NCI-H2196 treated with DMSO at 0.1 percent for 48 hours (cell line): Measurements from ENCODE around the gene LENG9.

ENCODE experiments used
- DNase-seq: peaks from one replicate; lab custom pipeline; 2025; ENCODE audit not compliant: unreplicated experiment; lab: John Stamatoyannopoulos, UW

Gene LENG9

DNA sequence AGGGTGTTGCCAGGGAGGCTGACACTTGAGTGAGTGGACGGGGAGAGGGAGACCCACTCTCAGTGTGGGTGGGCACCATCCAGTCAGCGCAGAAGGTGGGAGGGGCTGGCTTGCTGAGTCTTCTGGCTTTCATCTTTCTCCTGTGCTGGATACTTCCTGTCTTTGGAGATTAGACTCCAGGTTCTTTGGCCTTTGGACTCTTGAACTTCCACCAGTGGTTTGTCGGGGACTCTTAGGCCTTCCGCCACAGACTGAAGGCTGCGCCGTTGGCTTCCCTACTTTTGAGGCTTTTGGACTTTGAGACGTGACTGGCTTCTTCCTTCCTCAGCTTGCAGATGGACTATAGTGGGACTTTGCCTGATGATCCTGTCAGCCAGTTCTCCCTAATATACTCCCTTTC, 18.8 kb downstream of the LENG9 start:
- no peak for DNase-seq

DNA sequence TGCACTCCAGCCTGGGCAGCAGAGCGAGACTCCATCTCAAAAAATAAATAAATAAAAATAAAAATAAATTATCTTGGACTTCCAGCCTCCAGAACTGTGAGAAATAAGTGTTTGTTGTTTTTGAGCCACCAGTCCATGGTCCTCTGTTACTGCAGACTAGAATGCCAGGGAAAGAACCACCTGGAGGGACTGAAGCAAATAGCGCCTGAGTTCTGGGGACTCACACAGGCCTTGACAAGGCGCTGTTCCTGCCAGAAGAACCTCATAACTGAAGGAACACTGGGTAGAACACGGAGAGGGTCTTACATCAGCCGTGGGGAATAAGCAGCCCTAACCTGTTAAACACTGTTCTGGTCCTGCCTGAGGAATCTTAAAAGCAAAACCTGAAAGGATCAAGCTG, 22.9 kb downstream of the LENG9 start:
- no peak for DNase-seq

DNA sequence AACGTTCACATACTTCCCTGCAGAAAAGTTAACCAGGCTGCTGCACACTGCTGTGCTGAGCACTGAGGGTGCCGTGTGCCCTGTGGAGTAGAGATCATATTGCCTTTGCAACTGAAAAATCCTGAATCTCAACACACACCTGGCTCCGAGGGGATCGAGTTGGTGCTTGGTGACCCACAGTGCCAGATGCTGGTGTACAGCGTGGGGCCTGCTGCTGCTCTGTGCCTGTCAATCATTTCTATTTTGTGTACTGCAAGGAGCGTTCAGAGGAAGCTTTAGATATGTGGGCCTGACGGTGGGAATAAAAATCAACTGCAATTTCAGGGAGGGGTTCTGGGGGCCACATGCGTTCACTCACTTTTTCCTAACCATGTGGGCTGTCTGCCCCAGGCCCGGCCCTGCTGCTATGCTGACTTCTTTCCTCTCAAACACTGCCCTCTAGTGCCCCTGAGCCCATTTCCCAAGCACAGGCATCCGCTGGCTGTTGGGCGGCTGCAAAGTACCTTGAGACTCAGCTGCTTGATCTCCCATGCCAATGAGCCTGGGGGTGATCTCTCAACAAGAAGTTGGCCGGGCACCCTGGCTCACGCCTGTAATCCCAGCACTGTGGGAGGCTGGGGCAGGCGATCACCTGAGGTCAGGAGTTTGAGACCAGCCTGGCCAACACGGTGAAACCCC, 24.3 kb downstream of the LENG9 start:
- no peak for DNase-seq

DNA sequence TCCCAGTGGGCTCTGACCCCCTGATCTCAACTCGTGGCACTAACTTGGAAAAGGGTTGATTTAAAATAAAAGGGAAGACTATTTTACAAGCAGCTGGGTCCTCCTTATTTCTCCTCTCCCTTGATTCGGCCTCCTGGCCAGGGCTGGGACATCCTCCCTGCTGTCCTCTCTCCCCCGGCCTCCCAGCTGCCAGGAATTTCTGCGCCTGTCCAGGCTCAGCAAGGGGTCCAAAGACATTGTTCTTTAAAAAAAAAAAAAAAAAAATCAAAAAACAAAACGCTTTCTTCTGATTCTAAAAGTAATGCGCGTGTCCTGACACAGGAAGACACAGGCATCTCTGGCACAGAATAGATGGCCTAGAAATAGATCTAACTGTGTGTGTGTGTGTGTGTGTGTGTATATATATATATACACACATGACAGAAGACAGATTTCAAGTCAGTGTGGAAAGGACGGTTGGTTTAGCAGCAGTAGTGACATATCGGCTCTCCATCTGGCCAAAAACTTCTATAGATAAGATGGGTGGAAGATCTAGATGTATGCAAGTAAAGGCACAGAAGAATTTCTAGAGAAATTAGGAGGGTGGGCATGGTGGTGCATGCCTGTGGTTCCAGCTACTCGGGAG, 26.8 kb downstream of the LENG9 start:
- no peak for DNase-seq

DNA sequence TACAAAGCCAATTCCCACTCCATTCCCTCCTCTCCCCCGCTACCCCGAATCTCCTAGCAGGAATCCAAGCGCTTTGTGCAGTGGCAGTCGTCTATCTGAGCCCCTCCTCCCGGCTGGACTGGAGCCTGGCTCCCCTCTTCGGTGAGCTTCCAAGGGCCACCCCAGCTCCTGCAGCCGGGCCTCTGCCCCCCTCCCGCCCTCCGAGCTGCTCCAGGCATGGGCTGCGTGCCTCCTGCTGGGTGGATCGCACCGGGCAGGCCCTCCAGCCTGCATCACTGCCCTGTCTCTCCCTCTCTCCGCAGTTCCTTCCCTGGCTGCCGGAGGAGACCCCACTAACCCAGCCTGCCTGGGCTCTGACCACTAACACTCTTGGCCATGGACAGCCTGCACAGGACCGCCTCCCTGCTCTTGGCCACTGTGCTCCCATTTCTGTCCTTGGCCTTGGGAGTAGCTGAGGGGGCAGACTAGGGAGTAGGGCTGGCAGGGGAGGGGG, 27.5 kb downstream of the LENG9 start:
- DNase-seq: no peak

DNA sequence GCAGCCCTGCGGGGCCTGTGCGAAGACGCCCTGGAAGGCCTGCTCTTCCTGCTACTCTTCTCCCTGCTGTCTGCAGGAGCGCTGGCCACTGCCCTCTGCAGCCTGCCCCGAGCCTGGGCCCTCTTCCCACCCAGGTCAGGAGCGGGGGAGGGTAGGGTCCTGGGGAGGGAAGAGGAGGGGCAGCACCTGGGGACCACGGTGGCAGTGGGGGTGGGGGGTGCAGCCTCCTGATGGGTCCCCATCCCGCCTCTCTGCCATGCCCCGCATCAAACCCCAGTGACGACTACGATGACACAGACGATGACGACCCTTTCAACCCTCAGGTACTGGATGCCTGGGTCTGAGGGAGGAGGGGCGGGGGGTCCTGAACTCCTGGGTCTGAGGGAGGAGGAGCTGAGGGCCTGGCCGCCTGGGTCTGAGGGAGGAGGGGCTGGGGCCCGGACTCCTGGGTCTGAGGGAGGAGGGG, 28.0 kb downstream of the LENG9 start:
- no peak for DNase-seq

DNA sequence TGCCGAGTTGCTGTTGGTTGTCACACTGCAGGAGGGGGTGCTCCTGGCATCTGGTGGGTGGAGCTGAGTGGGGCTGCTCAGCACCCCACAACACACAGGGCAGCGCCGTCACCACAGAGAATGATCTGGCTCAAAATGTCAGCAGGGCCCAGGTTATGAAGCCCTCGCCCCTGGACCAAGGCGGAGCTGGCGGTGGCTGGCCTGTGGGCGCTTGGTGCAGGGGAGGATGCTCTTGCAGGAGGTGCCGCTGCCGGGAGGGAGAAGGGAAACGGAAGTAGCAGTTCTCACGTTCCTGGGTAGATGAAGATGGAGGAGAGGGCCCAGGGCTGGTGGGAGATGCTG, 28.7 kb downstream of the LENG9 start:
- no peak for DNase-seq

DNA sequence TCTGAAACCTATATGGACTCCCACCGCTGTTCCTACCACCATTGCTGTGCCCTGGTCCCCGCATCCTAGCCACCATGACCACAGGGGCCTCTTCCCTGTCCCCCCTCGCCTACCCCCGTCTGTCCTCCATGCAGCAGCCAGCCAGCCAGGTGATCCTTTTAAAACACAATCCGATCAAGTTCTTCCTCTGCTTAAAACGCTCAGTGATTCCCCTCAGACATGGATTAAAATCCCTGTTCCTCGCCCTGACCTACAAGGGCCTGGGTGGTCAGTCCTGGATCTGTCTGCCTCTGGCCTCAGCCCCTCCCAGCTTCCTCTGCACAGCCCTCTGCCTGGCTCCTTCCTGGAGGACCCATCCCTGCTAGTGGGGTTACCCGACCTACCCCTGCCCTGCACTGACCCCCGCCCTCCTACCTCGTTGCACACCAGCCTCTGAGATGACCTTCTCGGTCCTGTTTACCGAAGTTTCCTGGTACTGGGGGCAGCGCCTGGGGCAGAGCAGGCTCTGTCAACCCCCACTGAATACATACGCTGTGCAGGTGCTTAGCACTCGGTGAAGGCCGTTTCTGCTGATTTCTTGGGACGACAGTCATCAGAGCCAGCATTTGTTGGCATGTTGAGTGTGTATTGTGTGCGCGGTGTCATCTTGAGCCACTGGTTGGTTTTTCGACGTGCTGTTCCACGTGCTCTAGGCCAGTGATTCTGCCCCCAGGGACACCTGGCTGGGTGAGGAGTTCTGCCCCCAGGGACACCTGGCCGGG, 29.3 kb downstream of the LENG9 start:
- DNase-seq: no peak

DNA sequence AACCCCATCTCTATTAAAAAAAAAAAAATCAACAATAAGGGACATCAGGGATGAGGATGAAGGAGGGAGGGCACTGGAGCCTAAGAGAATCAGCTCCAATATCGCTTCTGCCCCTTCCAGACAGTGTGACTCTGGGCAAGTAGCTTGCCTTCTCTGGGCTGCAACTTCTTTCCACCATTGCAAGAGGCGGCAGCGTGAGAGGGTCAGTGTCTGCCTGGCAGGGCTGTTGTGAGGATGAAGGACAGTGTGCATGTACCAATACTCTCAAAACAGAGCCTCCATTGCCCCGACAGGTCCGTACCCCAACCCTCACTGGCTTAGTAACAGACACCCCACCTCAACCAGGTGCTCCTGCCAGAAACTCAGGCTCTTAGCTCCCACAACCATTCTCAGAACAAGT, 29.9 kb downstream of the LENG9 start:
- no peak for DNase-seq

DNA sequence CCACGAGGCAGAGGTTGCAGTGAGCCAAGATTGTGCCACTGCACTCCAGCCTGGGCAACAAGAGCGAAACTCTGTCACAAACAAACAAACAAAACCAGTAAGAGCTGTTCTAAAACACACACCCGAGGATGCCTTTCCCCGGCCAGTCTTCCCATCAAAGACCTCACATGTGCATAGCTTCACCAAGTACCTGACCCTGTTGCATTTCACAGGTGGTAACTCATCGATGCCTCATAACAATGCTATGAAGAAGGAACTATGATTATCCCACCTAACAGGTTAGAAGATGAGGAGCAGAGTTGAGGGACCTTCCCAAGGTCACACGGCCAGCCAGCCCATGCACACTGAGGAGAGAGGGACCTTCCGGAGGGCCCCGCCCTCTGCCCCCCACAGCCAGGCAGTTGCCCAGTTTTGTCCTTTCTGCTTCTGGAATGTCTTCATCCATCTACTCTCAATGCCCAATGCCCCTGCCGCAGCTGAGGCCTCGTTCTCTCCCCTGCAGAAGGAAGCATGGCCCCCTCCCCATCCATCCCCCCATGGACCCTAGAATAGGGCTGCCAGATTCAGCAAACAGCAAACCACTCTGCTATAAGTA, 31.3 kb downstream of the LENG9 start:
- DNase-seq: no peak

DNA sequence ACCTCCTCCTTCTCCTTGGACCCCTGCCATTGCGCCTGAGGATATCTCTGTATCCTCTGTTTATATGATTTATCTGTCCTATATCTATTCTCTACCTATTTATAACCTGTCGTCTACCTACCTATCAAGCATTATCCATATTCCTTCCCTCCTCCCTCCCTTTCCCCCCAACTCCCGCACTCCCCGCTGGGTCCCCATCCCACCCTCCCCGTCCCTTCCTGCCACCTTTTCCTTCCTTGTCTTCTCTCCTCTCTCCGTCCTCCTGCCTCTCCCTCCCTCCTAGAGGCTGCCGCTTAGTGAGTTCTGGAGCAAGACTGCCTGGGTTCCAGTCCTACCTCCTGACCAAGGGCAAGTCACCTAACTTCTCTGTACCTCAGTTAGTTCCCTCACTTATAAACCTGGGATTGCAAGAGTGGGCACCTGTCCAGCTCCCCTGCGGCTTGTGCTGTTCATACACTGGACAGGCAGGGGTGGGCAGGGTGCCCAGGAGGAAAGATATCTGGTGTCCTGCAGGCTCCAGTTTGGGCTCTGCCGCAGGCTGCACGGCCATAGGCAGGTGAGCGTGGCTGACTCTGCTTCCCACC, 32.2 kb downstream of the LENG9 start:
- DNase-seq: peak; percentile 81

DNA sequence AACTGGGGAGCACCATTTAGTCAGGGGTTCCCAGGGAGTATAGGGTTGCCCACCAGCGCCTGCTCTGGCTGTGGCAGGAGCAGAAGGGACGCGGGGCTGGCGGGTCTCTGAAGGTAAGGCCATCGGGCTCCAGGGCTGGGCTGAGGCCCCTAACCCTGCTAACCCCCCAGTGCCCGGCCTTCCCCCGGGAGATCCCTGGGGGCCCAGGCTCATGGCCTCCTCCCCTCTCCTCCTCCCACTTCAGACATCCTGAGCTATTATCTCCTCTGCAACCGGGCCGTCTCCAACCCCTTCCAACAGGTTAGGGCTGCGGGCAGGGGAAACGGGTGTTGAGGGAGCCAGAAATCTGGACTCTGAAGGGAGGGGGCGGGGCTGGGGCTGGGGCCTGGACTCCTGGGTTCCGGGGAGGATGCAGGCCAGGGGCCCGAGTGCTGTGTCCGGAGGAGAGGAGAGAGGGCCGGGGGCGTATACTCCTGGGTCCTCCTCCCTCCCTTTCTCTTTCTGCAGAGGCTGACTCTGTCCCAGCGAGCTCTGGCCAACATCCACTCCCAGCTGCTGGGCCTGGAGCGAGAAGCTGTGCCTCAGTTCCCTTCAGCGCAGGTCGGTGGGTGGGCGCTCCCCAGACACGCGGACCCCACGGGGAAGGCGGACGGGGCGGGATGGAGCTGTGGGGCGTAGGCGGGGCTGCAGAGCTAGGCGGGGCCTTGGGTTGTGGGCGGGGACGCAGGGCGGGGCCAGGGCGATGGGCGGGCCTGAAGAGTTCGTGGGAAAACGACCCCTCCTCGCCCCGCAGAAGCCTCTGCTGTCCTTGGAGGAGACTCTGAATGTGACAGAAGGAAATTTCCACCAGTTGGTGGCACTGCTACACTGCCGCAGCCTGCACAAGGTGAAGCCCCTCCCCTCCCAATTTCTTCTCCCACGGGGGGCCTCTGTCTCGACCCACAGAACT, 33.0 kb downstream of the LENG9 start:
- no peak for DNase-seq

DNA sequence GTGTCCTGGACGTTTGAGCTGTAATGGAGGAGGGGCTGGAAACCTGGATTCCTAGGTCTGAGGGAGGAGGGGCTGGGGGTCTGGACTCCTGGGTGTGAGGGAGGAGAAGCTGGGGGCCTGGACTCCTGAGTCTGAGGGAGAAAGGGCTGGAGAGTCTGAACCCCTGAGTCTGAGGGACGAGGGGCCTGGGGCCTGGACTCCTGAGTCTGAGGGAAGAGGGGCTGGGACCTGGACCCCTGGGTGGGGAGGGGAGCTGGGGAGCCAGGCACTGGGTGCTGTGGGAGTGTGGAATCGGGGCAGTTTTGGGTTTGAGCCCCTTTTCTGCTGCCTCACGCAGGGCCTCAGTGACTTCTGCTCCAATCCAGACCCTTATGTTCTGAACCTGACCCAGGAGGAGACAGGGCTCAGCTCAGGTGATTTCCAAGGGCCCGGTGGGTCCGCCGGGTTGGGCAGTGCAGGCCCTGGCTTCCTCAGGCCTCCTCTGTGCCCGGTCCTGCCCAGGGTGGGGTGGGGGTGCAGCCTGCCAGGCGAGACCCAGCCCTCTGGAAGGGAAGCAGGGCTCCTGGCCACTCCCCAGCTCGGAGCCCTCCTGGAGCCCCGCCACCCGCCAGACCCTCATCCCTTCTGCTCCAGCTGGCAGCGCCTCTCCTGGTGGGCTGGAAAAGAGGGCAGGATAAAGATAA, 33.9 kb downstream of the LENG9 start:
- no peak for DNase-seq

DNA sequence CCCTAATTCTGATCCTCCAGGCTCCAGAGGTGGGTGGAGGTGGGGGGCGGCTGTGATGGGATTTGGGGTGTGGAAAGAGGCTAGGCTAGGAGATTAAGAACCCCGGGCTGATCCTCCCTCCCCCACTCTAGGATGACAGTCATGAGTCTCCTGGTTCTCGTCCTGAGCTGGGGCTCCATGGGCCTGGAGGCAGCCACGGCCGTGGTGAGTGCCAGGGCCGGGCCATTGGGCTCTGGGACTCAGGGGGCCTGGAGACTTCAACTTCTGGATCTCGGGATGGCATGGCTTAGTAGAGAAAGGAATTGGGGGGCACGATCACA, 34.4 kb downstream of the LENG9 start:
- no peak for DNase-seq

DNA sequence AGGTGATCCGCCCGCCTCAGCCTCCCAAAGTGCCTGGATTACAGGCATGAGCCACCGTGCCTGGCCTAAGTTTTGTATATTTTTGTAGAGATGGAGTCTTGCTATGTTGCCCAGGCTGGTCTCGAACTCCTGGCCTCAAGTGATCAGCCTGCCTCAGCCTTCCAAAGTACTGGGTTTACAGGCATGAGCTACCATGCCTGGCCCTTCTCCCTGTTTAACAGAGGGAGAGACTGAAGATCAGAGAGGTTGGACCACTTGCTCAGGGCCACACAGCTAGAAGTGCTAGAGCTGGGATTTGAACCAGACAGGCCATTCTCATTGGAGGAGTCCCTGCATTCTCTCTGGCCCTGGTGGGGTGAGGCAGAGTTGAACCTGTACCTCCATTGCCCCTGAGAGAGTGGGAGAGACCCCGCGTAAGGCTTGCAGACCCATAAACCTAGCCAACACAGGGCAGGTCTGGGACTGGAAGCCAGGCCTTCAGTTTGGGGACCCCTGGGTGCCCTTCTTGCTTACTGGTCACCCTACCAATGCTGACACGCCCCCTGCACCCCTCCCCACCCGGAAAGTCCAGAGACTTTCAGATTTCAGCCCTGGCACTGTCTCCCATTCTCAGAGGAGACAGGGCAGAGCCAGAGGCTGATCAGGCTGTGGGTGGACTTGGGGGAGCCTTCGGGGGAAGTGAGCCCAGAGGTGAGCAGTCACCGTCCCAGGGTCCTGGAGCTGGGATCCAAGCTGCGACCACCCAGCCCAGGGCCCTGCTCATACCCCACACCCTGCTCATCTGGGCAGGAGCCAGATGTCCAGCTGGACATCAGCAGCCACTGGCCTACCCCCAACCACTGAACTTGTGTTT, 35.0 kb downstream of the LENG9 start:
- no peak for DNase-seq

DNA sequence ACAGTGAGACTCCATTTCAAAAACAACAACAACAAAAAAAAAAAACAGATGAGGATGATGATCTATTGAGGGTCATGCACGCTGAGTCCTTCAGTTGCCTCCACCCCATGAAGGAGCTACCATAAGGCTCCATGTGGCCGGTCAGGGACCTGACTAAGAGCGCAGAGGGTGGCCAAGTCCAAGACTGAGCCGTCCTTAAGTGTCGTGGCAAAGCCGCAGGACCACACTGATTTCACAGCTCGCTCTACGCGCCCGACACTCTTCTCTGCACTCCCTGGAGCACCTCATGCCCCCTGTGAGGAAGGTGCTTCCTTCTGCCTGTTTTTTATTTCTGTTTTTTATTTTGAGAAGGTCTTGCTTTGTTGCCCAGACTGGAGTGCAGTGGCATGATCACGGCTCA, 36.0 kb downstream of the LENG9 start:
- no peak for DNase-seq

DNA sequence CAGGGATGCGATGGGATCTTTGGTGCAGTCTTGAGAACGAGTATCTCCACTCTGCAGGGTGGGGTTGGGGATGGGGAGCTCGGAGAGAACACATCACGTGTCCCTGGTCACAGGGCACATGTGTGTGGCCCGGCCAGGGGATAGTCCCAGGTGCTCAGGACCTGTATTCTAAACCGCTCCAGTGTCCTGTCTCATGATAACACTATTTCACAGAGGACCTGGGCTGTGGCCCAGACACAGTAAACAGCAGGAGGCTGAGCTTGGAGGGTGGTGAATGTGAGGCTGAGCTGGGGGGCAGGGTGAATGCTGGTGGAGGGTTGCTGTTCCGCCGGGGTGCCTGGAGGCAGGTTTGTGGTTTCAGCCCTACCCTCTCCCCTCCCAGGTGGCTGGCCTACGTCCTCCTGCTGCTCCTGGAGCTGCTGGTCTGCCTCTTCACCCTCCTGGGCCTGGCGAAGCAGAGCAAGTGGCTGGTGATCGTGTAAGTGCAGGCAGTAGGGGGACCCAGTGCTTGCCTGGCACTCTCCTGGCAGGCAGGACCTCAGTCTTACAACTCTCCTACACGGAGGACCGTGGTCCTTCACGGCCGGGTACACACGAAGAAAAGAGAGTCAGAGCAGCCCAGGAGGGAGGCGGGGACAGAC, 37.2 kb downstream of the LENG9 start:
- DNase-seq: no peak

DNA sequence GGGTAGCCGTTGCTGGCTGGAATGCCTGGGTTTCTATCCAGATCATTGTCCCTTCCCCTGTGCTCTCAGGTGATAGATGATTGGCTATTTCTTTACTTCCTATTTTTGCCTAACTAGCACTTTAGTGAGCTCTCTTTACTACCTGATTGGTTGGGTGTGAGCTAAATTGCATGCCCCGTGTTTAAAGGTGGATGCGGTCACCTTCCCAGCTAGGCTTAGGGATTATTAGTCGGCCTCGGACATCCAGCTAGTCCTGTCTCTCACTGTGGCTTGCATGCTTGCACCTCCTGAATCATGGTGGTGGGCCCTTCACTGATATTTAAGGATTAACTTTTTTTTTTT, 38.2 kb downstream of the LENG9 start:
- no peak for DNase-seq
